H9 (cell line): ENCODE results near the gene E4F1. TPM values are rescaled to one million over a fixed set of nuclear protein-coding genes. Genes with fewer than 3 reads are reported as not detected.

Experiments
- DNase-seq: peaks from one replicate; pipeline ENCODE4 v3.0.0-alpha.2; 2017
- H2AFZ ChIP-seq: one replicate; pipeline ENCODE4 v1.6.1; 2013; ENCODE audit warnings: mild to moderate bottlenecking, low read length, control low read depth, moderate library complexity
- H2AK5ac ChIP-seq: 2 replicates; pipeline ENCODE4 v1.6.1; 2013; ENCODE audit warnings: low read length, control low read depth, mixed read lengths; ENCODE audit not compliant: insufficient read length
- H2BK120ac ChIP-seq: one replicate; pipeline ENCODE4 v1.6.1; 2013; ENCODE audit warnings: low read depth, mild to moderate bottlenecking, low read length, control low read depth, inconsistent platforms; ENCODE audit not compliant: poor library complexity, severe bottlenecking
- H2BK12ac ChIP-seq: 2 replicates; pipeline ENCODE4 v1.6.1; 2013; ENCODE audit warnings: low read length, control low read depth, mixed read lengths, low read depth; ENCODE audit not compliant: insufficient read length
- H2BK15ac ChIP-seq: 2 replicates; pipeline ENCODE4 v1.6.1; 2013; ENCODE audit warnings: low read depth, low read length, control low read depth
- H2BK20ac ChIP-seq: one replicate; pipeline ENCODE4 v1.6.1; 2013; ENCODE audit warnings: low read depth, mild to moderate bottlenecking, low read length, control low read depth, inconsistent platforms; ENCODE audit not compliant: poor library complexity, severe bottlenecking
- H2BK5ac ChIP-seq: 2 replicates; pipeline ENCODE4 v1.6.1; 2013; ENCODE audit warnings: low read length, control low read depth, mixed read lengths; ENCODE audit not compliant: insufficient read length
- H3K14ac ChIP-seq: 2 replicates; pipeline ENCODE4 v1.6.1; 2013; ENCODE audit warnings: low read length, control low read depth; ENCODE audit not compliant: insufficient read depth
- H3K18ac ChIP-seq: 2 replicates; pipeline ENCODE4 v1.6.1; 2013; ENCODE audit warnings: low read depth, mild to moderate bottlenecking, mixed read lengths, low read length, control low read depth; ENCODE audit not compliant: insufficient read length
- H3K23ac ChIP-seq: 2 replicates; pipeline ENCODE4 v1.6.1; 2013; ENCODE audit warnings: low read length, control low read depth, mixed read lengths, low read depth; ENCODE audit not compliant: insufficient read length
- H3K23me2 ChIP-seq: 2 replicates; pipeline ENCODE4 v1.6.1; 2013; ENCODE audit warnings: low read depth, mild to moderate bottlenecking, mixed read lengths, low read length, control low read depth; ENCODE audit not compliant: insufficient read length, poor library complexity, severe bottlenecking
- H3K27ac ChIP-seq: 2 replicates; pipeline ENCODE4 v1.5.1; 2013; ENCODE audit warnings: low read length, control low read depth, mixed read lengths, low read depth; ENCODE audit not compliant: insufficient read length
- H3K27me3 ChIP-seq: 2 replicates; pipeline ENCODE4 v1.6.1; 2013; ENCODE audit warnings: low read length, control low read depth, inconsistent platforms; ENCODE audit not compliant: insufficient read depth
- H3K4ac ChIP-seq: 2 replicates; pipeline ENCODE4 v1.6.1; 2013; ENCODE audit warnings: low read depth, mild to moderate bottlenecking, control low read depth, inconsistent platforms, low read length, moderate library complexity
- H3K4me1 ChIP-seq: 2 replicates; pipeline ENCODE4 v1.6.1; 2013; ENCODE audit warnings: low read length, control low read depth, inconsistent platforms; ENCODE audit not compliant: insufficient read depth
- H3K4me2 ChIP-seq: 2 replicates; pipeline ENCODE4 v1.6.1; 2013; ENCODE audit warnings: low read length, control low read depth, mixed read lengths; ENCODE audit not compliant: insufficient read length, insufficient read depth
- H3K56ac ChIP-seq: 2 replicates; pipeline ENCODE4 v1.6.1; 2013; ENCODE audit warnings: low read depth, mild to moderate bottlenecking, mixed read lengths, low read length, control low read depth; ENCODE audit not compliant: insufficient read length
- H3K79me1 ChIP-seq: 2 replicates; pipeline ENCODE4 v1.6.1; 2013; ENCODE audit warnings: low read depth, mild to moderate bottlenecking, moderate library complexity, low read length, control low read depth, inconsistent platforms; ENCODE audit not compliant: insufficient read depth, poor library complexity, severe bottlenecking
- H3K79me2 ChIP-seq: 2 replicates; pipeline ENCODE4 v1.6.1; 2013; ENCODE audit warnings: low read length, control low read depth, inconsistent platforms; ENCODE audit not compliant: insufficient read depth
- H3K9ac ChIP-seq: 2 replicates; pipeline ENCODE4 v1.6.1; 2013; ENCODE audit warnings: low read length, control low read depth, mixed read lengths; ENCODE audit not compliant: insufficient read length; ENCODE audit errors: extremely low read depth
- H3K9me3 ChIP-seq: one replicate; pipeline ENCODE4 v1.6.1; 2013; ENCODE audit warnings: low read depth, low read length, inconsistent platforms; ENCODE audit not compliant: control insufficient read depth
- H3T11ph ChIP-seq: one replicate; pipeline ENCODE4 v1.6.1; 2013; ENCODE audit warnings: mild to moderate bottlenecking, low read length, control low read depth, inconsistent platforms
- H4K20me1 ChIP-seq: one replicate; pipeline ENCODE4 v1.6.1; 2013; ENCODE audit not compliant: control insufficient read depth, insufficient read length, insufficient read depth
- H4K5ac ChIP-seq: 2 replicates; pipeline ENCODE4 v1.6.1; 2013; ENCODE audit warnings: low read depth, mild to moderate bottlenecking, mixed read lengths, low read length, control low read depth; ENCODE audit not compliant: insufficient read length
- H4K8ac ChIP-seq: replicated peaks from 2 replicates; pipeline ENCODE4 v1.6.1; 2013; ENCODE audit warnings: low read length, control low read depth, mixed read lengths, low read depth; ENCODE audit not compliant: insufficient read length
- H4K91ac ChIP-seq: 2 replicates; pipeline ENCODE4 v1.6.1; 2013; ENCODE audit warnings: low read depth, mild to moderate bottlenecking, moderate library complexity, mixed read lengths, low read length, control low read depth; ENCODE audit not compliant: insufficient read length
- H3K27ac Mint-ChIP-seq, 3 experiments: 2 replicates in 2 of 3; 3 replicates in 1 of 3; pipeline ENCODE4 v1.8.0; 2020 to 2021; ENCODE audit warnings: mixed read lengths in 3 of 3, mild to moderate bottlenecking in 1 of 3, moderate library complexity in 1 of 3
- H3K27me3 Mint-ChIP-seq: 2 replicates; pipeline ENCODE4 v1.8.0; 2021; ENCODE audit warnings: low read depth, mild to moderate bottlenecking, moderate library complexity, mixed read lengths
- H3K36me3 Mint-ChIP-seq, 3 experiments: 2 replicates in 2 of 3; 3 replicates in 1 of 3; pipeline ENCODE4 v1.8.0; 2020 to 2021; ENCODE audit warnings: low read depth in 3 of 3, mixed read lengths in 3 of 3; ENCODE audit not compliant: insufficient read depth in 1 of 3
- H3K4me1 Mint-ChIP-seq, 2 experiments: 2 replicates each; pipeline ENCODE4 v1.8.0; 2020; ENCODE audit warnings: mixed read lengths in 2 of 2
- H3K4me3 Mint-ChIP-seq, 2 experiments: 2 replicates in 1 of 2; 3 replicates in 1 of 2; pipeline ENCODE4 v1.8.0; 2020 to 2021; ENCODE audit warnings: mild to moderate bottlenecking in 2 of 2, mixed read lengths in 2 of 2, moderate library complexity in 1 of 2
- H3K9me3 Mint-ChIP-seq, 2 experiments: 2 replicates in 1 of 2; 3 replicates in 1 of 2; pipeline ENCODE4 v1.8.0; 2020; ENCODE audit warnings: mild to moderate bottlenecking in 2 of 2, mixed read lengths in 2 of 2, moderate library complexity in 1 of 2
- WGBS: extraction: QIAGEN DNeasy Blood & Tissue Kit; methylation state at CpG from one replicate; pipeline ENCODE4 v1.1.7; 2013; ENCODE audit warnings: missing lambda C conversion rate, low lambda C conversion rate, mixed read lengths; ENCODE audit not compliant: insufficient read length; ENCODE audit errors: extremely low coverage; 5-methylcytosine and 5-hydroxymethylcytosine counted together
- total RNA-seq: library from RNA; stranded (reverse); gene quantifications from 2 replicates; pipeline ENCODE4 v1.2.1, GENCODE V29; 2021
- TF ChIP-seq, protein P1 (sequence below): fragments of 200-600 bp; sonication (generic); conservative IDR thresholded peaks from 3 replicates; pipeline ENCODE4 v1.8.0; 2021; ENCODE audit warnings: antibody characterized with exemption, mild to moderate bottlenecking

E4F1 gene
- total RNA-seq, 1 experiment from 2014 or later = 35.9 TPM

DNA sequence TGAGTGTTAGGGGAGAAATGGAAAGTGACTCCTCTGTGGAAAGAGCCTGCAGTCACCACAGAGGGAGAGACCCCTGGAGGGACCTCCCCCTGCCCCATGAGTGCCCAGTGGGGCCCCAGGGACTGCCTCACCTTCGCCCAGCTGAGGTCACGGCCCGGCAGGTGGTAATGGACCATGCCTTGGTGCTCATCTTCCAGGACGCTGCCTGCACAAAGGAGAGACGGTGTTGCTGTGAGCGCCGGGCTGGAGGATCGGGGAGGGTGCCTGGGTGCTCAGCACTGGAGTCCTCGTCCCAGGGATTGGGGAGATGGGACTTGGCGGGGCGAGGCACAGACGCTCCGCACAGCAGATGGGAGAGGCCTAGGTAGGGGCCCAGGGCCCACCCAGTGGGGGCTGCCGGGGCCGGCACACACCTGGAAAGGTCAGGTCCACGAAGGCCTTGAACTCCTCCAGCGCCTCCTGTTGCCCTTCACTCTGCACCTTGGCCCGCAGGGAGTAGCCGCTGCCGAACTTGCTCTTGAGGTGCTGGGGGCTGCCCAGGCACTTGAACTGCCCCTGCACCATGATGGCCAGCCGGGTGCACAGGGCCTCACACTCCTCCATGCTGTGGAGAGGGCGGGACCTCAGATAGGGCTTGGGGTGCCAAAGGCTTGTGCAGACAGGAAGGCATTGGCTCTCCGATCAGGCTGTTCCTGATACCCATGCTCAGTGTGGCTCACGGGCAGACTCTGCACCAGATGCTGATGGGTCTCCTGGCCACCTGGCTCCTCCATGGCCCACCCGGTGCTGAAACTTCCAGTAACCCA, 54.3 kb downstream of the E4F1 start:
- H3K23ac ChIP-seq = no peak overlapping the region
- no peak overlapping the region for H2BK20ac ChIP-seq
- H4K5ac ChIP-seq = no peak overlapping the region
- H4K91ac ChIP-seq = no peak overlapping the region
- no peak overlapping the region for H3K14ac ChIP-seq
- no peaks in the 10 kb centered on the region for H3K23me2 ChIP-seq
- no peak overlapping the region for H2BK15ac ChIP-seq
- no peak overlapping the region for H3K27ac ChIP-seq
- Mint-ChIP-seq H3K27me3 (peaks cover 7% of the 10 kb centered on the region; the same call in 1 of the 2 replicates), H3K4me3 (no peak overlapping the region), H3K4me1 (peaks cover 5 to 17% of the 10 kb centered on the region in 2 experiments), H3K9me3 (no peaks in the 10 kb centered on the region), H3K36me3 (peaks cover 0 to 7% (median 3%) of the 10 kb centered on the region in 3 experiments; a peak in 4 of 7 replicates), H3K27ac (no peak overlapping the region)
- H3T11ph ChIP-seq = no peak overlapping the region
- H3K79me1 ChIP-seq = no peaks in the 10 kb centered on the region
- no peak overlapping the region for H4K8ac ChIP-seq
- no peak overlapping the region for H2BK120ac ChIP-seq
- no peaks in the 10 kb centered on the region for H4K20me1 ChIP-seq
- no peak overlapping the region for H3K56ac ChIP-seq
- no peaks in the 10 kb centered on the region for H3K27me3 ChIP-seq
- no peak overlapping the region for H3K4me2 ChIP-seq
- no peak overlapping the region for H2AK5ac ChIP-seq
- WGBS = no CpG with 5 or more reads among the region's 25 CpGs
- no peak overlapping the region for H3K18ac ChIP-seq
- H3K9ac ChIP-seq = no peak overlapping the region
- H3K79me2 ChIP-seq = no peaks in the 10 kb centered on the region
- no peaks in the 10 kb centered on the region for H3K4me1 ChIP-seq
- H2BK5ac ChIP-seq = no peak overlapping the region
- H2AFZ ChIP-seq = no peak overlapping the region
- TF ChIP-seq, protein P1, sequence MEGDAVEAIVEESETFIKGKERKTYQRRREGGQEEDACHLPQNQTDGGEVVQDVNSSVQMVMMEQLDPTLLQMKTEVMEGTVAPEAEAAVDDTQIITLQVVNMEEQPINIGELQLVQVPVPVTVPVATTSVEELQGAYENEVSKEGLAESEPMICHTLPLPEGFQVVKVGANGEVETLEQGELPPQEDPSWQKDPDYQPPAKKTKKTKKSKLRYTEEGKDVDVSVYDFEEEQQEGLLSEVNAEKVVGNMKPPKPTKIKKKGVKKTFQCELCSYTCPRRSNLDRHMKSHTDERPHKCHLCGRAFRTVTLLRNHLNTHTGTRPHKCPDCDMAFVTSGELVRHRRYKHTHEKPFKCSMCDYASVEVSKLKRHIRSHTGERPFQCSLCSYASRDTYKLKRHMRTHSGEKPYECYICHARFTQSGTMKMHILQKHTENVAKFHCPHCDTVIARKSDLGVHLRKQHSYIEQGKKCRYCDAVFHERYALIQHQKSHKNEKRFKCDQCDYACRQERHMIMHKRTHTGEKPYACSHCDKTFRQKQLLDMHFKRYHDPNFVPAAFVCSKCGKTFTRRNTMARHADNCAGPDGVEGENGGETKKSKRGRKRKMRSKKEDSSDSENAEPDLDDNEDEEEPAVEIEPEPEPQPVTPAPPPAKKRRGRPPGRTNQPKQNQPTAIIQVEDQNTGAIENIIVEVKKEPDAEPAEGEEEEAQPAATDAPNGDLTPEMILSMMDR = no peak
- no peak overlapping the region for H3K4ac ChIP-seq
- no peak for DNase-seq
- no peaks in the 10 kb centered on the region for H3K9me3 ChIP-seq
- H2BK12ac ChIP-seq = no peak overlapping the region
